ENCODE measurements around the gene IL1A. TPM values are rescaled to one million over a fixed set of nuclear protein-coding genes. Genes with fewer than 3 reads are reported as not detected.
A peak's percentile ranks its signal among the peaks of the same experiment; 100 is the strongest.

The IL1A gene
- total and polyA plus RNA-seq, 2 experiments from 2014 or later, result 1.4 to 2.3 TPM

DNA sequence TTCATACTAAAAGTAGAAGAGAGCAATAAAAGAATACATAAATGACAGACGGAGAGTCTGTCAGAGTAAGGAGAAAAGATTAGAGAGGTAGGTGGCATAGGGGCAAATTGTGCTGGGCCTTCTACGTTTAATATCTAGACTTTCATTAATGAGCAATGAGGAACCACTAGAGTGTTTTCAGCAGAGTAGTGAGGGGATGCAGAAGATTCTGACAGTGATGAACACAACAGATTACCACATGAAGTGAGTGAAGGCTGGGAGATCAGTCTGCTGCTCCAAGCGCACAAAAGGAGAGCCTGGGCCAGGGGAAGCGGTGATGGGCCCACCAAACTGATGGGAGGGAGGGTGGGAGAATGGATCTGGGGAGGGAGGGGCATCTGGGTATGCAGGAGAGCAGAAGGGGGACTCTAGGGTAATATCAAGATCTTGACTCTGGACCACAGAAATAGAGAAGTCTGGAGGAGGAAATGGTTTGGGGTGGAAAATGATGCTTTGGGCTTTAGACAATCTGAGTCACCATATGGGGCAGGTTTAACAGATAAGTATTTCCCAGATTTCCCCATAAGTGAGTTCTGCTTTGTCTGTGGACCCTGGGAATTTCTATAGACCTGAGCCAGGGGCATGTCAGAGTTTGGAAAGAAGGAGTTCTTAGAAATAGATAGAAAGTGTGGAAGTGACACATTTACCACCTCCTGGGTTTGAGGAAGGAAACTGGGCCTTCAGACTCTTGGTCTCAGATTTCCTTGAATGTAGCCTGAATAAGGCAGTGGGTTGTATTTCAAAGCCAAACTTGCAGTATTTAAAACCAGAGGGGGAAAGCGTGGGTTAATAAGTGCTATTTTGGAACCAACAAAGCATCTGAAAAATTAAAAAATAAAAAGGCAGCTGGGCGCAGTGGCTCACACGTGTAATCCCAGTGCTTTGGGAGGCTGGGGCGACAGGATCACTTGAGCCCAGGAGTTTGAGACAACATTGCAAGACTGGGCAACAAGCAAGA, 15.0 kb upstream of the IL1A start:
- no peak for DNase-seq (ENCODE audit: low spot score)
- Histone ChIP-seq H3K4me1 (ENCODE audit: insufficient read depth) (peaks cover 8% of the 10 kb centered on the region), H3K9me2 (replicated peaks; ENCODE audit: insufficient read depth) (no peaks in the 10 kb centered on the region), H3K9me3 (ENCODE audit: low read depth) (no peaks in the 10 kb centered on the region), H3K79me2 (no peaks in the 10 kb centered on the region), H3K4me3 (no peak overlapping the region), H3K27ac (no peak overlapping the region), H3K4me2 (no peak overlapping the region), H4K20me1 (ENCODE audit: insufficient read depth, poor library complexity, severe bottlenecking) (no peaks in the 10 kb centered on the region), H3K27me3 (no peaks in the 10 kb centered on the region), H2AFZ (no peak overlapping the region), H3K36me3 (replicated peaks; ENCODE audit: insufficient read depth, low read depth) (no peaks in the 10 kb centered on the region)
- 85% methylated on average over 8 of the region's 8 CpGs for whole genome bisulfite sequencing (ENCODE audit: low lambda C conversion rate, missing lambda C conversion rate)
- TF ChIP-seq, protein P1, sequence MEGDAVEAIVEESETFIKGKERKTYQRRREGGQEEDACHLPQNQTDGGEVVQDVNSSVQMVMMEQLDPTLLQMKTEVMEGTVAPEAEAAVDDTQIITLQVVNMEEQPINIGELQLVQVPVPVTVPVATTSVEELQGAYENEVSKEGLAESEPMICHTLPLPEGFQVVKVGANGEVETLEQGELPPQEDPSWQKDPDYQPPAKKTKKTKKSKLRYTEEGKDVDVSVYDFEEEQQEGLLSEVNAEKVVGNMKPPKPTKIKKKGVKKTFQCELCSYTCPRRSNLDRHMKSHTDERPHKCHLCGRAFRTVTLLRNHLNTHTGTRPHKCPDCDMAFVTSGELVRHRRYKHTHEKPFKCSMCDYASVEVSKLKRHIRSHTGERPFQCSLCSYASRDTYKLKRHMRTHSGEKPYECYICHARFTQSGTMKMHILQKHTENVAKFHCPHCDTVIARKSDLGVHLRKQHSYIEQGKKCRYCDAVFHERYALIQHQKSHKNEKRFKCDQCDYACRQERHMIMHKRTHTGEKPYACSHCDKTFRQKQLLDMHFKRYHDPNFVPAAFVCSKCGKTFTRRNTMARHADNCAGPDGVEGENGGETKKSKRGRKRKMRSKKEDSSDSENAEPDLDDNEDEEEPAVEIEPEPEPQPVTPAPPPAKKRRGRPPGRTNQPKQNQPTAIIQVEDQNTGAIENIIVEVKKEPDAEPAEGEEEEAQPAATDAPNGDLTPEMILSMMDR (IDR thresholded peaks at IDR 0.05; ENCODE audit: poor library complexity), result no peak
- TF ChIP-seq EZH2 (IDR thresholded peaks at IDR 0.05; ENCODE audit: borderline replicate concordance), result no peak
- TF ChIP-seq EZH2phosphoT487 (IDR thresholded peaks at IDR 0.05; ENCODE audit: low read depth, severe bottlenecking, unreplicated experiment), result no peak

DNA sequence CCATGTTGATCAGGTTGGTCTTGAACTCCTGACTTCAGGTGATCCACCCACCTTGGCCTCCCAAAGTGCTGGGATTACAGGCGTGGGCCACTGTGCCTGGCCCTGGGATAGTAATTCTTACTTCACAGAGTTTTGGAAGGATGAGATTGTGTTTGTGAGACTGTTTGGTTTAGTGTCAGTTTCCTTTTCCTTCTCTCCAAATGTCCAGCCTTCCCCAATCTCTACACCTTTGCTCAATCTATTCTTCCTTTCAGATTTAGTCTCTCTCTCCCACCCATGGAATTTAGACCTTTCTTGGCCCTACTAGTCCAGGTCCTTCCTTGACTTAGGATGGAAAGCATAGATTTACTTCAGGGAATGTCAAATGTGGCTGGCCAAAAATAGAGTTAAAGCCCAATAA, 12.2 kb upstream of the IL1A start:
- WGBS (ENCODE audit: low lambda C conversion rate, missing lambda C conversion rate), result 59% methylated on average over 1 of the region's 1 CpG

DNA sequence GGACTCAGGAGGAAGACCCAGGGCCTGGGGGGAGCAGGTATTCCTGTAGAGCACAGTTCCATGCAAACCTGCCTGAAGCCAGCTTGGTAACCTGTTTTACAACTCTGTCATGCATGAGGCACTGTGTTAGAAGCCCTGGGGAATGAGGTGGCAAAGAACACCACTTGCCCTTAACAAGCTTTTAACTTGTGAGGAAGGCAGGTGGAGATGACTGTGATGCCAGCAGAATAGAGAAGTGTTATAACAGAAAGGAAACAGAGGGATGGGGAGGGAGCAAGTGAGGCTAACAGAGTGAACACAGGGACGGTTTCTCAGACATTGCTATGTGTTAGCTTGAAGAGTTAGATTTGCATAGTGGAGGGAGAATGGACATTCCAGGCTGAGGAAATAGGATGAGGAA, 11.5 kb upstream of the IL1A start:
- H3K9me2 ChIP-seq (replicated peaks; ENCODE audit: insufficient read depth), result no peaks in the 10 kb centered on the region
- H2AFZ ChIP-seq, result no peak overlapping the region
- TF ChIP-seq EZH2phosphoT487 (IDR thresholded peaks at IDR 0.05; ENCODE audit: low read depth, severe bottlenecking, unreplicated experiment) (no peak), EZH2 (IDR thresholded peaks at IDR 0.05; ENCODE audit: borderline replicate concordance) (no peak)
- TF ChIP-seq, protein P1 (IDR thresholded peaks at IDR 0.05; ENCODE audit: poor library complexity), result no peak
- 64% methylated on average over 1 of the region's 1 CpG for WGBS (ENCODE audit: low lambda C conversion rate, missing lambda C conversion rate)
- H3K4me2 ChIP-seq, result no peak overlapping the region
- no peak overlapping the region for H3K27ac ChIP-seq
- H4K20me1 ChIP-seq (ENCODE audit: insufficient read depth, poor library complexity, severe bottlenecking), result no peaks in the 10 kb centered on the region
- DNase-seq (ENCODE audit: low spot score), result peak; percentile 40
- H3K36me3 ChIP-seq (replicated peaks; ENCODE audit: insufficient read depth, low read depth), result no peaks in the 10 kb centered on the region
- no peaks in the 10 kb centered on the region for H3K9me3 ChIP-seq (ENCODE audit: low read depth)
- no peaks in the 10 kb centered on the region for H3K27me3 ChIP-seq
- no peak overlapping the region for H3K4me3 ChIP-seq
- no peaks in the 10 kb centered on the region for H3K4me1 ChIP-seq (ENCODE audit: insufficient read depth)
- H3K79me2 ChIP-seq, result no peaks in the 10 kb centered on the region

More for the DNA sequence above, 12.2 kb upstream of the IL1A start:
- TF ChIP-seq EZH2phosphoT487 (IDR thresholded peaks at IDR 0.05; ENCODE audit: low read depth, severe bottlenecking, unreplicated experiment), result no peak
- no peak for TF ChIP-seq EZH2 (IDR thresholded peaks at IDR 0.05; ENCODE audit: borderline replicate concordance)
- TF ChIP-seq, protein P1 (IDR thresholded peaks at IDR 0.05; ENCODE audit: poor library complexity), result no peak
- H3K4me1 ChIP-seq (ENCODE audit: insufficient read depth), result no peaks in the 10 kb centered on the region
- H3K4me3 ChIP-seq, result no peak overlapping the region
- H3K4me2 ChIP-seq, result no peak overlapping the region
- H3K36me3 ChIP-seq (replicated peaks; ENCODE audit: insufficient read depth, low read depth), result no peaks in the 10 kb centered on the region
- H3K27ac ChIP-seq, result no peak overlapping the region
- H3K9me3 ChIP-seq (ENCODE audit: low read depth), result no peaks in the 10 kb centered on the region
- H2AFZ ChIP-seq, result no peak overlapping the region
- H4K20me1 ChIP-seq (ENCODE audit: insufficient read depth, poor library complexity, severe bottlenecking), result no peaks in the 10 kb centered on the region
- no peaks in the 10 kb centered on the region for H3K9me2 ChIP-seq (replicated peaks; ENCODE audit: insufficient read depth)
- DNase-seq (ENCODE audit: low spot score), result no peak
- no peaks in the 10 kb centered on the region for H3K79me2 ChIP-seq
- no peaks in the 10 kb centered on the region for H3K27me3 ChIP-seq
